HUES6 (cell line): ENCODE measurements around the gene NMNAT2.

Source experiments
- H3K27ac ChIP-seq: 2 replicates; pipeline ENCODE4 v1.7.0; 2013; ENCODE audit warnings: low read depth, mild to moderate bottlenecking, low read length, inconsistent platforms
- H3K27me3 ChIP-seq: 2 replicates; pipeline ENCODE4 v1.6.1; 2013; ENCODE audit warnings: low read length; ENCODE audit not compliant: control insufficient read depth, insufficient read depth
- H3K36me3 ChIP-seq: 2 replicates; pipeline ENCODE4 v1.6.1; 2013; ENCODE audit warnings: low read length; ENCODE audit not compliant: control insufficient read depth, insufficient read depth
- H3K4me1 ChIP-seq: 2 replicates; pipeline ENCODE4 v1.6.1; 2013; ENCODE audit warnings: low read length; ENCODE audit not compliant: control insufficient read depth, insufficient read depth
- H3K4me3 ChIP-seq: 2 replicates; pipeline ENCODE4 v1.5.1; 2013; ENCODE audit warnings: low read depth, low read length
- H3K9ac ChIP-seq: one replicate; pipeline ENCODE4 v1.6.1; 2013; ENCODE audit warnings: mild to moderate bottlenecking, low read length
- H3K9me3 ChIP-seq: 2 replicates; pipeline ENCODE4 v1.6.1; 2013; ENCODE audit warnings: low read depth, low read length; ENCODE audit not compliant: control insufficient read depth, insufficient read depth

NMNAT2 gene

DNA sequence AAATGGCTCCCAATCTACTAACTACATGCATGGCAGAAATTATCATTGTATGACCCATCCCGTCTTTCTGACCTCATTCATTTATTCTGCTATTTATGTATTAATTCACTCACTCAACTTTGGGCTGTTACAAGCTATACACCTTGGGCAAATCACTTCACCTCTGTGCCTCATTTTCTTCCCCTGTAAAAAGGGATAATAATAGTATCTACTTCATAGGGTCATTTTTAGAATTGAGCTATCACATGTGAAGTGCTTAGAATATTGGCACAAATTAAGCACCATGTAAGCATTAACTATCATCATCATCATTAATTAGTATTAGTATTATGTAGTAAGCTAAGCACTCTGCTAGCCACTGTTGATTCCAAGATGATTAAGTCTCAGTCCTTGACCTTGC, 52.1 kb downstream of the NMNAT2 start:
- Histone ChIP-seq H3K4me3 (no peak overlapping the region), H3K9me3 (no peaks in the 10 kb centered on the region), H3K9ac (no peak overlapping the region)

GRCh38 chr1:183365676-183366075, 52.5 kb downstream of the NMNAT2 start:
- no peaks in the 10 kb centered on the region for H3K36me3 ChIP-seq
- H3K4me1 ChIP-seq, result 0 out of 2 replicates have a peak, but pooled peaks cover 2% of the 10 kb centered on the region
- no peak overlapping the region for H3K27ac ChIP-seq
- H3K27me3 ChIP-seq, result no peaks in the 10 kb centered on the region
- no peaks in the 10 kb centered on the region for H3K9me3 ChIP-seq
- no peak overlapping the region for H3K4me3 ChIP-seq
- no peak overlapping the region for H3K9ac ChIP-seq

More for the DNA sequence above, 52.1 kb downstream of the NMNAT2 start:
- no peak overlapping the region for H3K27ac ChIP-seq
- 0 out of 2 replicates have a peak, but pooled peaks cover 2% of the 10 kb centered on the region for H3K4me1 ChIP-seq
- H3K36me3 ChIP-seq, result no peaks in the 10 kb centered on the region
- H3K27me3 ChIP-seq, result no peaks in the 10 kb centered on the region

- Histone ChIP-seq H3K4me1 (0 out of 2 replicates have a peak, but pooled peaks cover under 1% of the 10 kb centered on the region), H3K27me3 (no peaks in the 10 kb centered on the region), H3K36me3 (no peaks in the 10 kb centered on the region), H3K9me3 (no peaks in the 10 kb centered on the region), H3K4me3 (no peak overlapping the region), H3K27ac (no peak overlapping the region), H3K9ac (no peak overlapping the region)
Observed at GRCh38 chr1:183365093-183365492, 53.1 kb downstream of the NMNAT2 start.

- Histone ChIP-seq H3K4me3 (no peak overlapping the region), H3K9ac (no peak overlapping the region), H3K27ac (no peak overlapping the region), H3K4me1 (no peaks in the 10 kb centered on the region), H3K27me3 (no peaks in the 10 kb centered on the region), H3K9me3 (no peaks in the 10 kb centered on the region), H3K36me3 (no peaks in the 10 kb centered on the region)
Observed at GRCh38 chr1:183363972-183364371, 54.2 kb downstream of the NMNAT2 start.

DNA sequence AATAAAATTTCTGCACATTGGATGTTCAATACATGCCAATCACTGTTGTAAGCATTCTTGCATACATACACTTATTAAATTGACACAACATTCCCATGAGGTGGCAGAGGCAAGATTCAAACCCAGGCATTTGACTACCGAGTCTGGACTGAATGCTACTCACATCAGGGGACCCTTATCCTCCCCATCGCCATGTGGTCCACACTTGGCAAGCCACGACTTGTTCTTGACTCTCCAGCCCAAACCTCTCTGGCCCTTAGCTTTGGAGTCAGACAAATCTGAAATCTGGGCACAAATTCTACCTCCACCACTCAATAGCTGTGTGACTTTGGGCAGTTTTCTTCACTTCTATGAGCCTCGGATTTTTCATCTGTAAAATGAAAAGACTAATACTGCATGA, 57.1 kb downstream of the NMNAT2 start:
- H3K4me3 ChIP-seq, result no peak overlapping the region

GRCh38 chr1:183360473-183360872, 57.7 kb downstream of the NMNAT2 start:
- H3K4me1 ChIP-seq, result no peaks in the 10 kb centered on the region
- no peaks in the 10 kb centered on the region for H3K9me3 ChIP-seq
- H3K36me3 ChIP-seq, result no peaks in the 10 kb centered on the region
- no peak overlapping the region for H3K9ac ChIP-seq
- H3K4me3 ChIP-seq, result no peak overlapping the region
- H3K27me3 ChIP-seq, result no peaks in the 10 kb centered on the region
- H3K27ac ChIP-seq, result no peak overlapping the region

More for the DNA sequence above, 57.1 kb downstream of the NMNAT2 start:
- H3K9me3 ChIP-seq, result no peaks in the 10 kb centered on the region
- no peaks in the 10 kb centered on the region for H3K4me1 ChIP-seq
- H3K27ac ChIP-seq, result no peak overlapping the region
- H3K9ac ChIP-seq, result no peak overlapping the region
- no peaks in the 10 kb centered on the region for H3K27me3 ChIP-seq
- no peaks in the 10 kb centered on the region for H3K36me3 ChIP-seq

GRCh38 chr1:183356534-183357182, 61.5 kb downstream of the NMNAT2 start:
- no peaks in the 10 kb centered on the region for H3K27me3 ChIP-seq
- H3K9ac ChIP-seq, result no peak overlapping the region
- H3K27ac ChIP-seq, result no peak overlapping the region

DNA sequence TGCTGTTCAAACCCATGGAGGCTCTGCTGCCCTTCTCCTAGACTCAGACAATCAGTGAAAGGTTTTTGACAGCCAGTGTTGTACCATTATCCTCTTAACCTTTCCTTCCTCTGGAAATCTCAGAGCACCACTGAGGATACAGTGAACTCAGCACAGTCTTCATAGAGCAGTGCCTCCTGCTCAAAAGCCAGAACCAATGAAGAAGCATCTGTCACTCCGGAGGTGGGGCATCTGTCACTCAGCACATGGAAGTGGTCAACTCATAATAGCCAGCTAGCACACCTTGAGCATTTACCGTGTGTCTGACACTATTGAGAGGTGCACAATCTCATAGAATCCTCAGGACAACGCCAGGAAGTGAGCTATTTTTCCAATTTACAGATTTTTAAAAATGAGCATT, 62.4 kb downstream of the NMNAT2 start:
- Histone ChIP-seq H3K9me3 (no peaks in the 10 kb centered on the region), H3K9ac (no peak overlapping the region), H3K36me3 (no peaks in the 10 kb centered on the region), H3K4me3 (no peak overlapping the region), H3K27ac (no peak overlapping the region), H3K27me3 (no peaks in the 10 kb centered on the region), H3K4me1 (peaks cover 8% of the 10 kb centered on the region)

More at GRCh38 chr1:183356534-183357182, 61.5 kb downstream of the NMNAT2 start:
- Histone ChIP-seq H3K4me1 (peaks cover 8% of the 10 kb centered on the region), H3K36me3 (no peaks in the 10 kb centered on the region), H3K9me3 (no peaks in the 10 kb centered on the region), H3K4me3 (no peak overlapping the region)

DNA sequence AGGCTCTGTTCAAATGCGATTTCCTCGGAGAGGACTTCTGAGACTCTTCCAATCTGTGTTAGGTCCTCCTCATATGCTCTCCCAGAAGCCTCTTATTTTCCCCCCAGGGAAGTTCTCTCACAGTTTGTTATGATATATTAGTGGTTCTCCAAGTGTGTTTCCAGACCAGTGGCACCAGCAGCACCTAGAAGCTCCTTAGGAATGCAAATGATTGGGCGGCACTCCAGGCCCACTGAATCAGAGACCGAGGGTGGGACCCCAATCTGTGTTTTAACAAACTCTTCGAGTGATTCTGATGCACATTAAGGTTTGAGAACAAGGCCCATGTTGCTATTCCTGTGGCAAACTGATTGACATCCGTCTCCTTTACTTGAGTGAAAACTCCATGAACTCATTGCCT, 63.0 kb downstream of the NMNAT2 start:
- Histone ChIP-seq H3K36me3 (no peaks in the 10 kb centered on the region), H3K27me3 (no peaks in the 10 kb centered on the region), H3K9ac (no peak overlapping the region), H3K4me3 (no peak overlapping the region), H3K27ac (no peak overlapping the region), H3K4me1 (peaks cover 8% of the 10 kb centered on the region), H3K9me3 (no peaks in the 10 kb centered on the region)

- H3K27me3 ChIP-seq, result no peaks in the 10 kb centered on the region
- H3K4me3 ChIP-seq, result no peak overlapping the region
- no peak overlapping the region for H3K27ac ChIP-seq
- H3K9me3 ChIP-seq, result no peaks in the 10 kb centered on the region
- H3K36me3 ChIP-seq, result no peaks in the 10 kb centered on the region
- H3K9ac ChIP-seq, result no peak overlapping the region
- H3K4me1 ChIP-seq, result peaks cover 23% of the 10 kb centered on the region
Observed at GRCh38 chr1:183353597-183353996, 64.6 kb downstream of the NMNAT2 start.

GRCh38 chr1:183349201-183349711, 68.9 kb downstream of the NMNAT2 start:
- H3K9me3 ChIP-seq, result no peaks in the 10 kb centered on the region
- H3K27me3 ChIP-seq, result no peaks in the 10 kb centered on the region
- peaks cover 26% of the 10 kb centered on the region for H3K4me1 ChIP-seq
- H3K4me3 ChIP-seq, result no peak overlapping the region
- H3K36me3 ChIP-seq, result no peaks in the 10 kb centered on the region
- H3K27ac ChIP-seq, result no peak overlapping the region
- H3K9ac ChIP-seq, result no peak overlapping the region
